Germinal center (tissue), 1 donor: Measurements from ENCODE around the gene ENTHD1.

Experiments used
- DNase-seq: peaks from one replicate; pipeline ENCODE4 v3.0.0; 2012; ENCODE audit warnings: mixed read lengths, low spot score

ENTHD1 gene, protein sequence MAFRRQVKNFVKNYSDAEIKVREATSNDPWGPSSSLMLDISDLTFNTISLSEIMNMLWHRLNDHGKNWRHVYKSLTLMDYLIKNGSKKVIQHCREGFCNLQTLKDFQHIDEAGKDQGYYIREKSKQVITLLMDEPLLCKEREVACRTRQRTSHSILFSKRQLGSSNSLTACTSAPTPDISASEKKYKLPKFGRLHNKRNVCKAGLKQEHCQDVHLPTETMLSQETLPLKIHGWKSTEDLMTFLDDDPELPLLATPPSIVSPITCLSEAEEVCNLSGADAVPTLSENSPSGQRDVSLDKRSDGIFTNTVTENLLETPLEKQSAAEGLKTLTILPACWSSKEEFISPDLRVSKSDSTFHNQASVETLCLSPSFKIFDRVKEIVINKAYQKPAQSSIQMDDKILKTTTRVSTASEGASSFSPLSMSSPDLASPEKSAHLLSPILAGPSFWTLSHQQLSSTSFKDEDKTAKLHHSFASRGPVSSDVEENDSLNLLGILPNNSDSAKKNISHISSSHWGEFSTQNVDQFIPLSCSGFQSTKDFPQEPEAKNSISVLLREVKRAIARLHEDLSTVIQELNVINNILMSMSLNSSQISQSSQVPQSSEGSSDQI

DNA sequence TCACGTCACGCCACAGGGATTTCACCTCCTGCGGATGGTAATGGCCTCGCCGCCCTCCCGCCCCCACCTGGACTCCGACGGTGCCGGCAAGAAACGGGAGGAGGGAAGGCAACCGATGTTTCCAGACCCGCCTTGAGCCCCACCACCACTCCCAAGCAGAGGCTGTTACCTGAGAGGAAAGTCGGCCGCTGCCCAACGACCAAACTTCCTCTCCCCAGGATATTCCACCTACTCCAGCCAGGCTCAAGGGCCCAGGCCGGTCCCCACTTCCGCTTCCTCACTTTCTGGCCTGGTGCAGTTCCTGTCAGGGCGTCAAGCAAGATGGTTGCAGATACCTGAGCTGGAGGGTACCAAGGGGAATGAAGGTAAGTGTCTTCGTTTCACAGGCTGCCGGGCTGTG, at the start of gene ENTHD1:
ENTHD1 (minus strand) TSS at position 235 of the 400 bp plus-strand sequence. CDS start 6,012 bp downstream, outside the sequence.
- DNase-seq, result no peak

GRCh38 chr22:39943337-39943736, 49.8 kb upstream of the ENTHD1 start:
- no peak for DNase-seq

GRCh38 chr22:39942439-39943230, 49.1 kb upstream of the ENTHD1 start:
- DNase-seq, result no peak

DNA sequence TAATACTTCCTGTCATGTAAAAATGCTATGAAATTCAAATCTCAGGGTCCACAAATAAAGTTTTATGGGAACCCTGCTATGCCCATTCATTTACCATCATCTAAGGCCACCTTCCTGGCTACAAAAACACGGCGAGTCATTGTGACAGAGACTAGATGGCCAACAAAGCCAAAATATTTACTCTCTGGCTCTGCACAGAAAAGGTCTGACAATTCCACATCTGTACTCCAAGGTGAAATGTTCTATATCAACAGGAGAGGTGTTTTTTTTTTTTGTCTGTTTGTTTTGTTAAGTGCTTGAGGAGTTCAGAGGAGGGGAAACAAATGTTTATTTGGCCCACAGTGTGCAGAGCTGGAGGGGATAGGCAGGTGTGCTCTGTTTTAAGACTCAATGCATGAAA, 48.0 kb upstream of the ENTHD1 start:
- DNase-seq, result no peak

DNA sequence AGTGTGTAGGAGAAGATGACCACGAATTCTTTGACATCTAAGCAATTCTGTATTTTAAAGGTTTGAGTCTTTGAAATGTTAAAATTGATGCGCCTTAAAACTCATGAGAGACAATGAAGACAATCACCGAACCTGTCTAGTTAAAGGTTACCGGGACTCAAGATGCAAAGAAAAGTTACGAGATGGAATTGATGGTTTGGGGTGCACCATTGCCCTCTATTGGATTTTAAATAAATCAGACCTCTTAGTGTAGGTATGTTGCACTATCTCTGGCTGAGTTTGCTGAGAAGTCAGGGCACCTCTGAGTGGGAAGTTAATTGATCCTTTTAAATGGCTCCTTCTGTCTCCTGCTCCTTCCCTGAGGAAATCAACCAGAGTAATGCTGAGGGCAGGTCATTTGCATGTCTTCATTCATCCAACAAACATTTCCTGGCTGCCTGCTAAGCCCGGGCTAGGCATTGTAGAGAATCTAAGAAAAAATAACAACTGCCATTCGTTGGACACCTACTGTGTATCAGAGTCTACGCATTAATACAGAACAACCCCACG, 47.3 kb upstream of the ENTHD1 start:
- DNase-seq, result no peak

DNA sequence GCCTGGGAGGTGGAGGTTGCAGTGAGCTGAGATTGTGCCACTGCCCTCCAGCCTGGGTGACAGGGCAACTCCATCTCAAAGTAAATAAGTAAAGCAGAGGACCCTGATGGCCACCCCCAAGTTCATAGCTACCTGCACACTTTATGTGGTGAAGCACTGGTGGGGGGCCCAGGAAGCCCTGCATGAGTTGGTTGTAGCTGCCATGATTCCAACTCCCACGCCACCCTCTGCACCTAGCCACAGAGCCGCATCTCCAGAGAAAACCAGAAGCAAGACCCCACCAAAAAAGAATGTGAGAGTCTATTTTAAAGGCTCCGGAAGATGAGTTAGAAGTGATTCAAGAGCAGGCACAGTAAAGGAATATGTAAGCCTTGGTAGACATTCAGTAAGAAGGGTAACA, 46.3 kb upstream of the ENTHD1 start:
- no peak for DNase-seq

- DNase-seq, result no peak
These were observed 45.0 kb upstream of the ENTHD1 start for GRCh38 chr22:39938509-39939111.

DNA sequence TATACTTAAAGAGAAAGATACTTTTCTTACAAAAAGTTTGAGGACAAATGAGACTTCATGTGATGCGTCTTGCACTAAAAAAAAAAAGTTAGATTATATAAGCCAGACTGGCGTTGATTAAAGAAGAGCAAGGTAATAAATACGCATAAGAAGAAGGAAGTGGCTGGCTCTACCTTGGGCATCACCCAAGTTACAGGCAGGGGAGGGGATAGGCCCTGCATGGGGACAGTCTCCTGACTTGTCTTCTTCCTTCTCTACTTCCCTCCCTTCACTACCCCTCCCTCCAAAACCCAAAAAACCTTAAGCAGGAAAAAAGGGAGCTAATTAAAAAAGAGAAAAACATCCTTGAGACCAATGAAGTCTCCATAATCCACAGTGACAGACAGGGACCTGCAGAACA, 44.3 kb upstream of the ENTHD1 start:
- no peak for DNase-seq

DNA sequence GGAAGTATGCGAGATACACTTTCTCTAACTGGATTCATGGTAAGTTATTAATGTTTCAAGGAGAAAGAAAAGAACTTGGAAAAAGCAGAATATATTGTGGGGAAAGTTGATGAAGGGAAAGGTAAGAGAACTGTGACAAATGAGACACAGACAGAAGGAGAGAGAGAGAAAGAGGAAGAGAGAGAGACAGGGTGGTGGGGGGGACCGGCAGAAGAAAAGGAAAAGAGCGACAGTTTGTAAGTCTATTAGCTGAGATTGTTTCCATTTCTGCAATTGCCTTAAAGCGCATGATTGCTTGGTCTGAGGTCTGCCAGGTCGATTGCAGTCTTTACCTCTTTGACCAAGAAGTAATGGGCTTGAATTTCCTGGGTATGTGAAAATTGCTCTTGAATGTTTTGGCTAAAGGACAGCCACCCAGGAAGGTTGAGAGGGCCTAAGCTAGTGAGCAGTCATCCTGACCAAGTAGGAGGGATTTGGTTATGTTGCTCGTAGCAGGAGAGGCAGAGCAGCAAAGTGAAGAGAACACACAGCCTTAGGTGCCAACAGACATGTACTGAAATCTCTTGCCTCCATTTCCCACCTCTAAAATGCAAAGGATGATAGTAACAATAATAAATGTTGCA, 43.1 kb upstream of the ENTHD1 start:
- no peak for DNase-seq

GRCh38 chr22:39935612-39936011, 42.1 kb upstream of the ENTHD1 start:
- DNase-seq, result no peak

- DNase-seq, result no peak
These were observed 41.6 kb upstream of the ENTHD1 start for GRCh38 chr22:39935116-39935515.

- DNase-seq, result no peak
These were observed 40.2 kb upstream of the ENTHD1 start for GRCh38 chr22:39933741-39934140.

DNA sequence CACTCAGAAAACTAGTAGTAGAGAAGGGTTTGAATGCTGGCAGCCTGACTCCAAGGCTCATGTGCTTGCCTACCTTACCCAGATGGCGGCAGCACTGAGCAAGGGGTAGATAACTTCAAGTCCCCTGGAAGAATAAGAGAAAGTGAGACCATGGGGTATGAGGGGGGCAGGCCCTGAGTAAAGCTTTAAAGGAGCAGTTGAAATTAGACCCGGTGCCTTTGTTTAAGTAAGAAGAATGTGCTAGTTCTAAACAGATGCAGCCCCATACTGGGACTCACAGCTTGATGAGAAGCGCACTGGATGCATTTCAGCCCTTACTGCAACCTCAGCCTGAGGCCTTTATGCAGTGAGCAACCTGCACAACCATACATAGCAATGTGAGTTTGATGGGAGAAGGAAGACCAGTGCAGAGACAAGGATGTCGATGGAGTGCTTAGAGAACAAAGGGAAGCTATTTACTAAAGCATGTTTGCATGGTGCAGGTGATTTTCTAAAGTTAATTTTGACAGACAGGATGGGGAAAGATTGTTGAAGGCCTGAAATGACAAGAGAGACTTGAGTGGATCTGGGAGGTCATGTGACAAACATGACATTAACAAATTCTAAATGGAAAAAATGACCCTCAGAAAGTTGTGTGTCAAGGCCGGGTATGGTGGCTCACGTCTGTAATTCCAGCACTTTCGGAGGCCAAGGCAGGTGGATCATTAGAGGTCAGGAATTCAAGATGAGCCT, 39.5 kb upstream of the ENTHD1 start:
- peak; percentile 56 for DNase-seq

DNA sequence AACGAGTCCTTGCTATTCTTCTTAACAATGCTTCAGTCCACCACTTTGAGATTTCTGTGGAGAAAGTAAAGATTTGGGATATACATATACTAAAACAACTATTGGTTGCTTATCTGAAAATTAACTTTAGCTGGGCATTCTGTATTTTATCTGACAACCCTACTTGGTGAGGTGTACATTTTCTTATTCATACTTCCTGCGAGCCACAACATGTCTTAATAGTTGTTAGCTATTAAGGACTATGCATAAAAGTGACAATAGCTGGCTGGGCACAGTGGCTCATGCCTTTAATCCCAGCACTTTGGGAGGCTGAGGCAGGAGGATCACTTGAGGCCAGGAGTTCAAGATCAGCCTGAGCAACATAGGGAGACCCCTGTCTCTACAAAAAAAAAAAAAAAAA, 38.6 kb upstream of the ENTHD1 start:
- no peak for DNase-seq

GRCh38 chr22:39931251-39931650, 37.7 kb upstream of the ENTHD1 start:
- no peak for DNase-seq

DNA sequence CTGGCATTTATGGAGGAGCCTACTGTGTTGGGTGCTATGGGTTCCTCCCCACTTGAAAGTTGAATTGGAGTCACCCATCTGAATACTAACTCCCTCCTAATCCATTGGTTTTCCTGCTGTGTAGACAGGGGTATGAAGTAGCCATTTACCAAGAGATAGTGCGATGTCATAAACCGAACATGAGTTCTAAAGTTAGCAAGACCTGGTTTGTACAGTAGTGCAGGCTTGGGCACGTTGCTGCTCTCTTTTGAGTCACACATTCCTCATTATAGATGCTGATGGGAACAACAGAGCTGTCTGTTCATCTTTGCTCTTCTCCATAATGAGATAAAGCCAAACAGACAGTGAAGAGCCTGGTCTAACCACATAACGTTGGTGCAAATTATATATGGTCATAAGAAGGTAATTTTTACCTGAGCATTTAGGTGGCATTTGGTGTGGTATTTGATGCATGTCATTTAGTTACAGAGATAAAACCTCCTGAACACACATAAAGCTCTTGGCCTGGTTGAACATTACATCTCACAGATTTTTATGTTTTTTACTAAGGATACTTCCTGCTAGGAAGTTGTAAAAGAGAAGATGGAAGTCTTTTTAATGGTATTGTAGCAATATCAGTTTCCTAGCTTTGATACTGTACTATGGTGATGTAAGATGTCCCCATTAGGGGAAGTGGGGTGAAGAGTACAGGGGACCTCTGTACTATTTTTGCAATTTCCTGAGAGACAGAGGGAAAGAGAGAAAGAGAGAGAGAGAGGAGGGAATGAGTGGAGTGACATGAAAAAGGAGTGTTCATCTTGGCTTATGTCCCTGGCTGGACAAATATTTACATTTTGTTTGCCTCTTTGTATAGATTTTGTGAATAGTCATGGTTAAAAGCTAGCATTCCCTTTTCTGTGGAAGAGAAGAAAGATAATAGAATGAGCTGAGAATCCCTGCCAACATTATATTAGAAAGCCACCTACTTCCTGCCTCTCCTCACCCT, 35.3 kb upstream of the ENTHD1 start:
- DNase-seq, result no peak

DNA sequence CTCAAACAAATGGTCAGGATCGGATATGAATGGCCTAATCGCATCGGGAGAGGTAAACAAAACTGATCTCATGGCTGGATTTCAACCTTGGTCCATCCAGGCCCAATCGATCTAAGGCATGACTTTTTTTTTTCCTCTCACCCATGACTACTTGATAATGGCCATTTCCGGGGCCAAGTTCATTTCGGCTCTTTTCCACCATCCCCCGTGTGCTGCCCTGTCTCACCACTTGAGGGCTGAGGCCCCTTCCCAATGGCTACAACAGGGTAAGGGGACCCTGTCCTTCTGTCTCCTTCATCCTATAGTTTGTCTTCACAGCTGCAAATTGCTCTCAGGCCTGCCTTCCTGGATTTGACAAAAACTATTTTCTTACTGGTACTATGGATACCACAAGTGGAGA, 34.0 kb upstream of the ENTHD1 start:
- DNase-seq, result no peak

DNA sequence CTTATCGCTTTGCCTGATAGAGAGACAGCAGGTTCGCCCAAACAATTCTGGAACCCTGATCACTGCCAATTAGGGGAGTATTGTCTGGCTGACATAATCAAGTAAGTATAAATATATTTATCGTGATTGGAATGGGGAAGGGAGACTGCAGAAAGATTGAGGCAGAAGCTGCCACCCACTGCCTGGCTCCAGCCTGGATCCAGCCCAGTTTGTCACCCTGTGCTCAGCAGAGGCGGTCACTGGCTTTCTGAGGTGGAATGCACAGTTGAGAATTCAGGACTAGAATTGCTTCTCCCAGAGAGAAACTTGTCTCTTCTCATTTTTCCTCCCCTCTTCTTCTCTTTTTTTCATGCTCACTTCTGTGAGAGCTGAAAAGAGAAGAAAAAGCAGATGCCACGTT, 33.2 kb upstream of the ENTHD1 start:
- no peak for DNase-seq

DNA sequence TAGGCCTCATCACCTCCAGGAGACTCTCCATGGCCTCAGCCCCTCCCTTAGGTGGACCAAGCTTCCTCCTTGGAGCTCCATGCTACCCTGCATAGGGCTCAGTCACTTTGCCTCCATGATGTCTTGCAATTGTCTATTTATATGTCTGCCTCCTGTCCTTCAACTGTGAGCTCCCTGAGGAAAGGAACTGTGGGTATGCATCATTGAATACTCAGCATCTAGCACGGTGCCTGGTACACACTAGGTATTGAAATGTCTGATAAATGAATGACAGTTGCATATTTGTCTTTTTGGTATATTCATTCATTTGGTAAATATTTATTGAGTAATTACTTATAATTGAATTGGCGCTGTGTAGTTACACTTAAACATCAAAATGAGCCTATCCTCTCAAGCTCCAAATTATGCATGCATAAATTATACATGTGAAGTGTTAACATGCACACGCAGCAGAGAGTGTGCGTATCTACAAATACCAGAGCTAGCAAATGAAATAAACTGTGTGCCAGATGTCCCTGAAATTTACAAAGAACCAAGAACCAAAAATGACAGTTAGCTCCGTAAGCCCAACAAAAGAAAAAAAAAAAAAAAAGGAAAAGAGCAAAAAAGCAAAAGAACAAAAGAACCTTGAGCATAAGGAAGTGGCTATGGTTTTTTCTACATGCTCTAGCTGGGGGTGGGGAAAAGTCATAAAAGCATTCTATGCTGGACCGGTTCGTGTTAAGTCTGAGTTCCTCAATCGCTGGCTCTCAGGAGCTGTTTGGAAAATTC, 32.5 kb upstream of the ENTHD1 start:
- DNase-seq, result no peak
